Stomach (tissue), 4 donors: ENCODE results near the gene WWC2.

ENCODE experiments used
- CTCF ChIP-seq, 7 experiments: fragments of 450-650 bp in 4 of 7; fragments of 200-600 bp in 3 of 7; sonication (generic) in 3 of 7; IDR thresholded peaks; one replicate each; pipeline ENCODE4 v1.5.1; 2016 to 2019; ENCODE audit warnings: antibody characterized with exemption in 7 of 7, control low read depth in 2 of 7, mild to moderate bottlenecking in 1 of 7
- POLR2A ChIP-seq, 4 donors: fragments of 450-650 bp; IDR thresholded peaks; one replicate each; pipeline ENCODE4 v1.6.1; 2016; ENCODE audit warnings: antibody characterized with exemption in 4 of 4, control low read depth in 2 of 4, mild to moderate bottlenecking in 1 of 4, moderate library complexity in 1 of 4
- POLR2AphosphoS5 ChIP-seq, 3 donors: sonication (generic); formaldehyde crosslinking; IDR thresholded peaks; one replicate each; pipeline ENCODE4 v1.6.1; 2016; ENCODE audit warnings: antibody characterized with exemption in 3 of 3

GRCh38 chr4:183175631-183176232, 76.7 kb downstream of the WWC2 start:
- TF ChIP-seq CTCF (IDR thresholded peaks at IDR 0.05) (no peak), POLR2AphosphoS5 (IDR thresholded peaks at IDR 0.05) (no peak), POLR2A (IDR thresholded peaks at IDR 0.05) (no peak)
